Mesodermal cell (in vitro differentiated cells): Measurements from ENCODE around the gene MC2R.

ENCODE experiments used
- H3K27ac ChIP-seq: 2 replicates; pipeline ENCODE4 v1.7.0; 2013; ENCODE audit warnings: mild to moderate bottlenecking, low read depth, low read length, moderate library complexity; ENCODE audit not compliant: severe bottlenecking
- H3K36me3 ChIP-seq: 2 replicates; pipeline ENCODE4 v1.7.1; 2013; ENCODE audit warnings: mild to moderate bottlenecking, low read length, moderate library complexity; ENCODE audit not compliant: control insufficient read depth, insufficient read depth
- H3K4me1 ChIP-seq: one replicate; pipeline ENCODE4 v1.7.1; 2013; ENCODE audit warnings: mild to moderate bottlenecking, low read length; ENCODE audit not compliant: insufficient read depth, control insufficient read depth, poor library complexity, severe bottlenecking
- H3K4me3 ChIP-seq: 2 replicates; pipeline ENCODE4 v1.7.0; 2013; ENCODE audit warnings: low read length, control low read depth, mild to moderate bottlenecking; ENCODE audit not compliant: insufficient read depth, poor library complexity, severe bottlenecking; ENCODE audit errors: extremely low read depth
- H3K9me3 ChIP-seq: 2 replicates; pipeline ENCODE4 v1.7.1; 2013; ENCODE audit warnings: mild to moderate bottlenecking, low read length, moderate library complexity; ENCODE audit not compliant: control insufficient read depth
- WGBS, 2 experiments: methylation state at CpG; one replicate each; pipeline ENCODE4 v1.1.5; 2013; ENCODE audit warnings: missing lambda C conversion rate in 2 of 2; ENCODE audit not compliant: insufficient coverage in 2 of 2; 5-methylcytosine and 5-hydroxymethylcytosine counted together

MC2R gene

DNA sequence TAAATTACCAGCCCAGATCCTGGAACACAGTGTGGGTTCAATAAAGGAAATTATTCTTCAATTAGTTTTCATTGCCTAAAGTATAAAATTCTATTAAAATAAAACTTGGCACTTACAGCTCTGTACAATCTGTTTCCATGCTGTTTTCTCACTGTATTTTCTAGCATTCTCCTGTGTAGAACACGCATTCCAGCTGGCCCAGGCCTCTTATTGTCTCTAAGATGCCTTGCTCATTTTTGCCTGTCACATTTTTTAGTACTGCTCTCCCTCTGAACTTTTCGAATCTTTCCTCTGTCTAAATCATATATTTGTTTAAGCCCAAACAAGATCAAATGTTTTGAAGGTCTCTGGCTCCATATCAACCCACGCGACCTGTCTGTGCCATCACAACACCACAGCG, 20.8 kb downstream of the MC2R start:
- Histone ChIP-seq H3K4me3 (no peak overlapping the region), H3K4me1 (peaks cover 13% of the 10 kb centered on the region), H3K36me3 (no peaks in the 10 kb centered on the region), H3K9me3 (no peaks in the 10 kb centered on the region), H3K27ac (no peak overlapping the region)
- 95% methylated on average over 5 of the region's 5 CpGs for WGBS, 2 experiments

DNA sequence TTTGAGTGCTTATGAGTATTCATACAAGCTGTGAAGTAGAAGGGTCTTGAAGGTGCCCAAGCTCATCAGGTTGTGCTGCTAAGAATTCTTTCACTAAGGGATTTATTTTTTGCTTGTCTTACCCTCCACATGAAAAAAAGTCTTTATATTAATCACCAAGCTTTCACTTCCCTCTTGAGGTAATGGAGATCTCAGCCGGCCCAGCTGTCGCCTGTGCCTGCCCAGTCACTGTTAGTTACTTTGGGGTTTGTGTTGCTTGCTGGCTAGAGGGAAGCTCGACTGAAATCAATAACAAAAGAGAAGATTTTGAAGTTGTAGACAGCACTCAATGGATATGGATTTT, 21.9 kb downstream of the MC2R start:
- Histone ChIP-seq H3K9me3 (no peaks in the 10 kb centered on the region), H3K36me3 (no peaks in the 10 kb centered on the region), H3K4me1 (peaks cover 13% of the 10 kb centered on the region), H3K4me3 (no peak overlapping the region), H3K27ac (no peak overlapping the region)
- 92% methylated on average over 2 of the region's 3 CpGs; no CpG with 5 or more reads in 1 of the 2 experiments for WGBS, 2 experiments

- peaks cover 13% of the 10 kb centered on the region for H3K4me1 ChIP-seq
- H3K4me3 ChIP-seq: no peak overlapping the region
- no peak overlapping the region for H3K27ac ChIP-seq
- no peaks in the 10 kb centered on the region for H3K36me3 ChIP-seq
- WGBS, 2 experiments: 85 to 100% methylated on average over 2 to 3 of the region's 5 CpGs
- no peaks in the 10 kb centered on the region for H3K9me3 ChIP-seq
Measured at GRCh38 chr18:13892098-13892497, 23.2 kb downstream of the MC2R start.

DNA sequence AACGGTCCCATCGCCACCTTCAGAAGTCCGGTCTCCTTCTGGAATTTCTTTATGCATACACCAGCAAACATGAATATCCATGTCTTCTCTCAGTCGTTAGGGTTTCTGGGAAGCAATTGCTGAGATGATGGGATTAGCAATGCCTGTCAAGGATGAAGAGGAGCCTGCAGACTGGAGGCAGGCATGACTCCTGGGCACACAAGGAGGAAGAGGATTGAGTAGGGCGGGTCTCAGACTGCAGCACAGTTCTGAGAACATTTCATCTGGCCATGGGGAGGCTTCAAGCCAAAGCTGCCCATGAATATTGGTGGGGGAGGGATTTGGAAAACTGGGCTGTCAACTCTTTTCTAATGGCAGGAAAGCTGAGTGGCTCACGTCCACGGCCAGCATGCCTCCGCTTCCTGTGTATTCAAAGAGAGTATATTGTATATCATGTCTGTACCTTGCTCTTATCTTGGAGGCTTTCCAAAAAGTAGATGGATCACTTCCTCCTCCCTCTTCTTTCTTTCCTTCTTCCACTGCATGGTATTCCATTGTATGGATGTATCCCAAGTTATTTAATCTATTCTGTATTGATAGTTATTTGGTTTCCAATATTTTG, 24.5 kb downstream of the MC2R start:
- no peak overlapping the region for H3K4me3 ChIP-seq
- H3K4me1 ChIP-seq: peaks cover 13% of the 10 kb centered on the region
- H3K9me3 ChIP-seq: no peaks in the 10 kb centered on the region
- no peaks in the 10 kb centered on the region for H3K36me3 ChIP-seq
- WGBS, 2 experiments: 90 to 92% methylated on average over 2 to 4 of the region's 8 CpGs
- no peak overlapping the region for H3K27ac ChIP-seq

- Histone ChIP-seq H3K9me3 (no peaks in the 10 kb centered on the region), H3K27ac (peak overlapping the region; percentile 52), H3K4me3 (no peak overlapping the region), H3K36me3 (no peaks in the 10 kb centered on the region), H3K4me1 (peaks cover 13% of the 10 kb centered on the region)
- 80% methylated on average over 1 of the region's 2 CpGs; no CpG with 5 or more reads in 1 of the 2 experiments for WGBS, 2 experiments
Measured at GRCh38 chr18:13889671-13890070, 25.7 kb downstream of the MC2R start.

DNA sequence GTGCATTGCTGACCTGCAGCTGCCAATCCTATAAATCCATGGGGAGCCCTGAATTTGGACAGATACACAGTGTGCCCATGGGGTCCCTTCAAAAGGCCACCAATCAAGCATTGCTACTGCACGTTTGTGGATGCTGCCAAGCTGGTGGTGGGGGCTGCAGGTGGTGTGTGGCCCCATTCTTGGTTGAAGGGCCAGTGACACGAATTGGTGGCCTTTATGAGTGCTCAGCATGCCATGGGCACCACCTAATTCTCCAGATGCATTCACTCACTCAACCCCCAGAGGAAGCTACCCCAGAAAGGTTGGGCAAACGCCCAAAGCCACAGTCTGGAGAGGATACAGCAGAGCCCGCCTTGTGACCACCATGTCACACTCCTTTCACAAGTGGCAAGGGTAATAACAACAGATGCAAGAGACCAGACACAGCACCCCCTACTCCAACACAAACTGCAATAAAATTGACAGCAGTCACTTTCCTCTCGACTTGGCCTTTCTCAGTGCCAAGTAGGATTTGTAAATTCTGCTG, 27.1 kb downstream of the MC2R start:
- H3K27ac ChIP-seq: no peak overlapping the region
- no peak overlapping the region for H3K4me3 ChIP-seq
- peaks cover 13% of the 10 kb centered on the region for H3K4me1 ChIP-seq
- H3K36me3 ChIP-seq: no peaks in the 10 kb centered on the region
- no peaks in the 10 kb centered on the region for H3K9me3 ChIP-seq
- WGBS, 2 experiments: 83 to 100% methylated on average over 3 of the region's 5 CpGs

DNA sequence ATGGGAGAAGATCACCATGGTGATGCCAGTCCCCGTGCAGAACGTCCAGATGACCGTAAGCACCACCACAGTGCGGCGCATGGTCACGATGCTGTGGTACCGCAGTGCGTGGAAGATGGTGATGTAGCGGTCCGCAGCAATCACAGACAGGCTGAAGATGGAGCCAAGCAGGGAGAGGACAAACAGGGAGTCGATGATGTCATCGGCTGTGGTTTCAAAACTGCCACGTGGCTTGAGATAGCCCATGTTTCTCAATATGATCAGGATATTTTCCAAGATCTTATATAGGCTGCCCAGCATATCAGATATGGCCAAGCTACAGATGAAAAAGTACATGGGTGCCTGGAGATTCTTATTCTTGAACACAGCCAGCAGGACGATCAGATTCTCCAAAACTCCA, 30.3 kb downstream of the MC2R start:
- H3K27ac ChIP-seq: no peak overlapping the region
- WGBS, 2 experiments: 93 to 95% methylated on average over 12 to 13 of the region's 14 CpGs
- H3K4me3 ChIP-seq: no peak overlapping the region
- no peaks in the 10 kb centered on the region for H3K36me3 ChIP-seq
- H3K9me3 ChIP-seq: no peaks in the 10 kb centered on the region
- H3K4me1 ChIP-seq: peaks cover 2% of the 10 kb centered on the region

DNA sequence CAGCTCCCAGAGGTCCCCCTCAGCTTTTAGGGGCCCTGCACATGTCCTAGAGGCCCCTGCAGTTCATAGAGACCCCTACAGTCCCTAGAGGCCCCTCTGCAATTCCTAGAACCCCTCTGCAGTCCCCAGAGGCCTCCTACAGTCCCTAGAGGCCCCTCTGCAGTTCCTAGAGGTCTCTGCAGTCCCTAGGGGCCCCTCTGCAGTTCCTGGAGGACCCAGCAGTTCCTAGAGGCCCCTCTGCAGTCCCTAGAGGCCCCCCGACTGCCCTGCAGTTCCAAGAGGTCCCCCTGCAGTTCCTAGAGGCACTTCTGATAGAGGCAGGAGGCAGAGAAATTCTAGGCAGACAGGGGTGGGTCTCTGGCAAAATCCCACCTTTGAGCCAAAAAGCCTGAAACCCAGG, 35.4 kb downstream of the MC2R start:
- Histone ChIP-seq H3K36me3 (no peaks in the 10 kb centered on the region), H3K27ac (no peak overlapping the region), H3K9me3 (no peaks in the 10 kb centered on the region), H3K4me1 (no peaks in the 10 kb centered on the region), H3K4me3 (no peak overlapping the region)
- WGBS, 2 experiments: 83% methylated on average over 1 of the region's 1 CpG; no CpG with 5 or more reads in 1 of the 2 experiments

DNA sequence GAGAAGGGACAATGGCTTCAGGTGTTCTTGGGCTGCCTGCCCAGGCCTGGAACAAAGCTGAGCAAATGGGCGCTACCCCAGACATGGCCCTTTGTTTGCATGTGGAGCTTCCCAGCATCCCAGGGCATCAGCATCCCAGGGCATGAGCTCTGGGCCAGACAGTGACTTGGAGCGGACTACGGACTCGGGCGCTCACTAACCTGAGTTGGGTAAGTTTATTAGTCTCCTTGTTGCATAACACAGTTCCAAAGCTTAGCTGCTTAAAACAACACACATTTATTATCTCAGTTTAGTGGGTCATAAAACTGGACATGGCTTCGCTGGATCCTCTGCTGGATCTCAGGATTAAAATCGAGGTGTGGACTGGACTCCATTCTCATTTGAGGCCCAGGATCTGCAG, 35.8 kb downstream of the MC2R start:
- no peaks in the 10 kb centered on the region for H3K36me3 ChIP-seq
- no peaks in the 10 kb centered on the region for H3K9me3 ChIP-seq
- H3K27ac ChIP-seq: no peak overlapping the region
- H3K4me3 ChIP-seq: no peak overlapping the region
- WGBS, 2 experiments: 78 to 85% methylated on average over 3 of the region's 7 CpGs
- no peaks in the 10 kb centered on the region for H3K4me1 ChIP-seq

- Histone ChIP-seq H3K4me1 (no peaks in the 10 kb centered on the region), H3K9me3 (no peaks in the 10 kb centered on the region), H3K36me3 (no peaks in the 10 kb centered on the region), H3K27ac (no peak overlapping the region), H3K4me3 (no peak overlapping the region)
- 42% methylated on average over 1 of the region's 2 CpGs; no CpG with 5 or more reads in 1 of the 2 experiments for WGBS, 2 experiments
Measured at GRCh38 chr18:13878857-13879256, 36.5 kb downstream of the MC2R start.

GRCh38 chr18:13877157-13877556, 38.2 kb downstream of the MC2R start:
- H3K4me1 ChIP-seq: no peaks in the 10 kb centered on the region
- no peaks in the 10 kb centered on the region for H3K9me3 ChIP-seq
- H3K27ac ChIP-seq: no peak overlapping the region
- no peaks in the 10 kb centered on the region for H3K36me3 ChIP-seq
- WGBS, 2 experiments: 55 to 81% methylated on average over 3 of the region's 4 CpGs
- H3K4me3 ChIP-seq: no peak overlapping the region
